Measurements from ENCODE around the gene RBFOX2.
"Not testable (repeated sequence)": the region's sequence is repeated elsewhere in the genome, so short reads cannot be mapped to it uniquely, and the experiment has no call there.

The RBFOX2 gene

GRCh38 chr22:36008565-36008964, 20.1 kb downstream of the RBFOX2 start:
- DNase-seq (ENCODE audit: low spot score) = no peak

- DNase-seq (ENCODE audit: low spot score) = no peak
Observed at GRCh38 chr22:36008131-36008530, 20.5 kb downstream of the RBFOX2 start.

DNA sequence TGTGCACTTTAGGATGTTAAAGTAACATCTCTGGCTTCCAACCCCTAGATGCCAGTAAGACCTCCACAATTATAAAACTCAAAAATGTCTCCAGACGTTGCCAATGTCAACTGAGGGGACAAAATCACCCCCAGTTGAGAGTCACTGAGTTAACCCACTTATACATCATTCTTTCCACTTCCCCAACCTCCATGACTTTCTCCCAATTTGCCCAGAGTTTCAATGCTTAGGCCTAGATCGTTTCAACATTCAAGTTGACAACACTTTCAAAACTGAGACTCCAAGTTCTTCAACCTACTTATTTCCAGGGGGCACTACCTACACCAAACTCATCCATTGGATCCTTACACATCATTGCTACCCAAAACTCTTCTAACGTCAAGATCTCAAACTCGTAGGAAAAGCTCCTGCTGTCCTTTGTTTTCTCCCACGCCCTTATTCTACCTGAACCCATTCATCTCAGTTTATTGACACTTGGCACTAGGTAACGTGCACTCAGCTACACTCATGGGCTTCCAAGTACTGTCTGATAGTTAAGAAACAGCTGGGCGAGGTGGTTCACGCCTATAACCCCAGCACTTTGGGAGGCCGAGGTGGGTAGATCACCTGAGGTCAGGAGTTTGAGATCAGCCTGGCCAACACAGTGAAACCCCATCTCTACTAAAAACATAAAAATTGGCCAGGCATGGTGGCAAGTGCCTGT, 24.5 kb downstream of the RBFOX2 start:
- no peak for DNase-seq (ENCODE audit: low spot score)

DNA sequence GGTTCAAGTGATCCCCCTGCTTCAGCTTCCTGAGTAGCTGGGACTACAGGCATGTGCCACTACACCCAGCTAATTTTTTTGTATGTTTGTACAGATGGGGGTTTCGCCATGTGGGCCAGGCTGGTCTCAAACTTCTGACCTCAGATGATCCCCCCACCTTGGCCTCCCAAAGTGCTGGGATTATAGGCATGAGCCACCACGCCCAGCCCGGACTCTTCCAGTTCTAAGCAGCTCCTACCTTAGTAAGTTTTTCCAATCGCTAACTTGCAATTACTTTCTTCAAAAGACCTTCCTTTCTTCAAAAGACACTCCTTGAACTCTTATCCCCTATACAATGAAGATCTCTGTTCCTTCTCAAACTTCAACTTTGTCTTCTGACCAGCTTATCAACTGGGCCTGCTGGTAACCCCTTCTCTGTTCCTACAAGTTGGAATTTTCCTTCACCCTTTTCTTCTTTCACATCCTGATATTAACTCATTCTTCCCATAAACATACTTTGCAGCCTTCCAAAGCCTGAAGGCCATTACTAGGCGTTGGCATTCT, 25.8 kb downstream of the RBFOX2 start:
- DNase-seq (ENCODE audit: low spot score) = no peak

DNA sequence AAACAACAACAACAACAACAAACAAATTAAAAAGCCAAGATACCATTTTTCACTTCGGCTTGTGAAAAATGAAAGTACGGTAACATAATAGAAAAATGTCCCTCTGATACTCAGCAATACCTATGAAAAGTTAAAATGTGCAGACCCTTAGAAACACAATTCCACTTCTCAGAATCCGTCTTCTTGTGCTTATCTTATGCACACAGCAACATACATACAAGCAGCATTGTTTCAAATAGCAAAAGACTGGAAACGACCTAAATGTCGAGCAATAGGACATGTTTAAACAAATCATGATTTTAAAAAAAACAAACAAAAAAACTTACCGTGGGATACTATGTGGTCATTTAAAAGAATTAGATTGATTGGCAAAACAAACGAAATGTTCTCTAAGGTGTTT, 26.5 kb downstream of the RBFOX2 start:
- DNase-seq (ENCODE audit: low spot score) = no peak

- no peak for DNase-seq (ENCODE audit: low spot score)
Observed at GRCh38 chr22:35998748-35999147, 29.9 kb downstream of the RBFOX2 start.

DNA sequence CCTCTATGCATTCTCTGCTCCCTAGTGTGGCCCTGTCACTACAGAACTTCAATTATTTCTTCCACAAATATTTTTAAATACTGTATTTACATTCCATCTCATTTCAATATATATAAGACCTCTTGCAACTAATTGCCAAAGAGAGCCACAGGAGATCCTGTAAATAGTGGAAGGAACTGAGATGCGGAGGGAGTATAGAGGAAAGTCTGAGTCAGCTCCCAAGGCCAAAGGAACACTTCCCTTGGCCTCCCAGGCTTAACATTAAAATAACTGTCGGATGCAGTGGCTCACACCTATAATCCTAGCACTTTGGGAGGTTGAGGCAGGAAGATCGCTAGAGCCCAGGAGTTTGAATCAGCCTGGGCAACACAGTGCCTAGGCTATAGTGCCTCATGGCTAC, 31.2 kb downstream of the RBFOX2 start:
- DNase-seq (ENCODE audit: low spot score) = no peak

- no peak for DNase-seq (ENCODE audit: low spot score)
Observed at GRCh38 chr22:35996596-35996995, 32.0 kb downstream of the RBFOX2 start.

- DNase-seq (ENCODE audit: low spot score) = no peak
Observed at GRCh38 chr22:35995772-35996171, 32.9 kb downstream of the RBFOX2 start.

GRCh38 chr22:35995348-35995747, 33.3 kb downstream of the RBFOX2 start:
- DNase-seq (ENCODE audit: low spot score) = no peak

GRCh38 chr22:35993727-35994126, 34.9 kb downstream of the RBFOX2 start:
- not testable (repeated sequence) for DNase-seq (ENCODE audit: low spot score)

- DNase-seq (ENCODE audit: low spot score) = no peak
Observed at GRCh38 chr22:35993048-35993714, 35.4 kb downstream of the RBFOX2 start.

DNA sequence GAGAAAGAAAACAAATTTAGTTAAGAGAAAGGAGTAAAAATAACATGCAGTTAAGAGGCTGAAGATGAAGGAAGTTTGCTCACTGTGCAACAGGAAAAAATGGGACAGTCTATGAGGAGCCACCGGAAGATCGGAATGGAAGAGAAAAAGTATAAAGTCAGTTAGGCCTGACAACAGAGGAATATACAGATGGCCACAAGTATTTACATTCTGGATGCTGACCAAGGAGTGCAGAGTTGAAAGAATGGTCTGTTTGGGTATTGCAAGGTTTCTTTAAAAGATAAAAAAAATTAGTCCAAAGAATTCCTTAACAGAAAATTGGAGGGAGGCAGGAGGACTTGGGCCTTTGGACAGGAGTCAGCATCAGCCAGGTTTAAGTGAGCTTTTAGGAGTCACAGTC, 37.5 kb downstream of the RBFOX2 start:
- no peak for DNase-seq (ENCODE audit: low spot score)

GRCh38 chr22:35988030-35988429, 40.6 kb downstream of the RBFOX2 start:
- no peak for DNase-seq (ENCODE audit: low spot score)

DNA sequence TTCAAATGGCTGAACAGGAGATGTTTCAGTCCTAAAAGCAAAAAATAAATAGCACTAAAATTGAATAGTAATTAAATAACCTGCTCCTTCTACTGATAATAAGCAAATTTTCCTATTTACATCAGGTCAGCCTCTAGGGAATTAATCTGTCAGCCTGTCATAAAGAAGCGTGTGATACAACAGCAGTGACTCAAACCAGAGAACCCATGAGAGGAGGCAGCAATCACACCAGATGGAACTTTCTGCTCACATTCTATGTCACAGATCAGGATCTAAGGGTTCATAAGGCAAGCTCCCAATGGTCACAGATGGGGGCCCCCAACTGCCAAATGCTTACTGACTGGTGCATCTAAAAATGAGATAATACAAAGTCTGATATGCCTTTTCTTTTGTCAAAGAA, 41.1 kb downstream of the RBFOX2 start:
- DNase-seq (ENCODE audit: low spot score) = peak; percentile 16

GRCh38 chr22:35986088-35986487, 42.5 kb downstream of the RBFOX2 start:
- DNase-seq (ENCODE audit: low spot score) = peak; percentile 20

DNA sequence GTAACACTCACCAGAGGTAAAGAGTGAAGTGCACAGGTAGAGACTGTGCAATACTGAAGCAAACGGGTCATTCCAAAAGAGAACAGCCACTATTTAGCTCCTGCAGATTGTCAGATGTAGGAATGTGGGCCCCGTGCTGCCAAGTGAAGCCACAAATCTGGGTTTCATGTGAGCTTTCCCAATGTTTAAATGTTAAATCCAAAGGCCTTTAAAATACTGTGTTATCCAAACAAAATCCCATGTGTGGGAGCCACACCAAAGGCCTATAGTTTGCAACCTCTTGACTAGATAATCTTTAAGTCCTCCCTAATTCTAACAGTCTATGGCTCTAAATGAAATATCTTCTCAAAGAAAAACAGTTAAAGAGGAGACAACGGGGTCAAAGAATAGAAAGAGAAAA, 43.3 kb downstream of the RBFOX2 start:
- DNase-seq (ENCODE audit: low spot score) = no peak

GRCh38 chr22:35984183-35985175, 44.1 kb downstream of the RBFOX2 start:
- no peak for DNase-seq (ENCODE audit: low spot score)

- DNase-seq (ENCODE audit: low spot score) = no peak
Observed at GRCh38 chr22:35981900-35982299, 46.7 kb downstream of the RBFOX2 start.

DNA sequence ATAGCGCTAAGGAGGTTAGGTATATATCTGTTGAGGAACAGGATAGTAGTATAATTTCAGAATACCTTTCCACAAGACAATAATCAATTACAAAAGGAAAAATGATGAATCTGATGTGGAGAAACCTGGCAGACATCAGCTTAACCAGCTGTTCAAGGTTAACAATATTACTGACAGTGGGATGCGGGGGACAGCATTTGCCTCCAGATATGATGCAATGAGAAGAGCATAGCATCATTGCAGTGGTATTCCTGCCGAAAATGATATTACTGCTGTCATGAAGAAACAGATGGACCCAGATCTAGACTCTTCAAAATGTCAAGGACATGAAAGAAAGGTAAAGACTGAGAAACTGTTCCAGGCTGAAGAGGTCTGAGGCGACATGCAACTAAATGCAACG, 49.7 kb downstream of the RBFOX2 start:
- no peak for DNase-seq (ENCODE audit: low spot score)

DNA sequence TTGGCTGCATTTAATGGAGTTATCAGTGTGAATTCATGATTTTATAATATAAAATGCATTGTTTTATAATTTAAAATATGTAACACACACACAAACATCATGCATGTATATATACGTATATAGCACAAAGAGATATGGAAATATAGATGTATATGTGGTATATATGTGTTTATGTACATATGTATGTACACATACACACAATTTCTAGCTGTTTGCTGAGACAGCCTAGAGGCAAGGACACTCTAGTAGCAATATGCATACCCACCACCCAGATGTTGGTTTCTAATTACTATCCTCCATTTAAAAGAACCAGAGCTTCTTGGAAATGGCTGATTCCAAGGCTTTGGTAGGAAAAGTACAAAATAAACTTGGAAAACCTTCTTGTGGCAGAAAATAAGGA, 50.4 kb downstream of the RBFOX2 start:
- DNase-seq (ENCODE audit: low spot score) = no peak

GRCh38 chr22:35977136-35977535, 51.5 kb downstream of the RBFOX2 start:
- no peak for DNase-seq (ENCODE audit: low spot score)

Data from cerebellar cortex (tissue), 1 donor.